Fibroblast of skin of scalp (primary cell): ENCODE results near the gene JDP2.

Experiments used
- DNase-seq: peaks from one replicate; pipeline ENCODE4 v3.0.0-alpha.2; 2013

Gene JDP2

DNA sequence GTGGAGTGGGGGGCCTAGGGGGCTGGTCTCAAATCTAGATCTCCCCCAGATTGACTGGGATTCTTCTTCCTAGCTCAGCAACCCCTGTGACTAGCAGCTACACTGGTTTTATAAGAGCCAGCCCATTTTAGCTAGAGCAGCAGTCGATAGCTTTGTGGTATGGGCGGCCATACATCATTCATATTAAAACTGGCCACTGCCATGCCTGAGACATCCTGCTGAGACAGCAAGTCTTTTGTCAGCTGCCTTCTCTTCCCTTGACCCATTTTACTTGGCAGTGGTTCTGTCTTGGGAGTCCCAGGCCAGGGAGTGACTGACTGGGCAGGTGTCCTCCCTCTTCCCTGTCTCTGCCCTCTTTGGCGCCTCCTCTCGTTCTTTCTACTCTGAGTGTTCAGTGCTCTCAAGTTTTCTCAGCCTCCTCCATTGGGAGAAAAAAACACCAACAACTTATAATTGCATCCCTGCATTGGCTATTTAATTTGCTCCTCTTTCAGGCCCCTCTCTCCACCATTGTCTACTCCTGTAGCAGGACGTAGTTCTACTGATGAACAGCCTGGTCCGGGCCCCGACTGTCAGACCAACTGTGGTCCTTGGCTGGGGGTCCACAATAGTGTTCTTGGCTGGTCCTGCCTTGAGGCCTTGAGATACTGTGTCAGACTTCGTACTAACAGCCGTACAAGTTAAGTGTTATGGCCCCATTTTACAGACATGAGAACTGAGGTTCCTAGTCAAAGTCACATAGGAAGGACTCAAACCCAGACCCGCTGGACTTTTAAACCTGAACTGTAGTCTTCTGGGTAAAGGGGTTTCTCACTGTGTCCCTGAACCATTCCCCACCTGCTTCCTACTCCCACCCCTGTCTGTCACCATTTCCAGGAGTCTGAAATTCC, 18.3 kb upstream of the JDP2 start:
- no peak for DNase-seq

DNA sequence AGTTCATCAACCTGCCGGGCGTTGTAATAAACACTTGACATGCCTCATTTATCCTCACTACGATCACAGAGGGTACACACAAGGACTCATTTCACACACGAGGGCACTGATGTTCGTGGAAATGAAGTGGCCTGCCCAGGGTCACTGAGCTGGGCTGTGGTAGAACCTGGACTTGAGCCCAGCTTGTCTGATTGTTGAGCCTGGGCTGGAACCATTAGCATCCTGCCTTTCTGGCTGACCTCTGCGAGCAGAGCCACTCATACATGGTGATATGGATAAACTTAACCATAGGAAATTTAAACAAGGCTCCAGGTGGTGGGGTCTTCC, 16.6 kb upstream of the JDP2 start:
- DNase-seq: no peak

DNA sequence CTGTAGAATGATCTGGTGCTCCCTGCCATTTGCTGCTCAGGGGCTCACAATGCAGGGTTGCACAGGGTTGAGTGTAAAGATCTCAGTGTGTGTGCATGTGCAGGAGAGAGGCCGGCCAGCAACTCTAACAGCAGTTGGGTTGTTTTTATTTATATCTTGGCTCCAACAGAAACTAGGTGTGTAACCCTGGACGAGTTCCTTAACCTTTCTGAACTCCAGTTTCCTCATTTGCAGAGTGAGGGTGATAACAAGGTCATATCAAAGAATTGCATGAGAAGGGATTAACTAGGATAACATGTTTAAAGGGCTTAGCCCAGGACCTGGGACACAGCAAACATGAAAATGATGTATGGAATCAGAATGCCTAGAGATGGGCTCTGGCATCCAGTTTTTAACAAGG, 14.8 kb upstream of the JDP2 start:
- DNase-seq: no peak

- peak; percentile 28 for DNase-seq
Observed at GRCh38 chr14:75417674-75418073, 10.1 kb upstream of the JDP2 start.

GRCh38 chr14:75418850-75419768, 8.7 kb upstream of the JDP2 start:
- DNase-seq: no peak

DNA sequence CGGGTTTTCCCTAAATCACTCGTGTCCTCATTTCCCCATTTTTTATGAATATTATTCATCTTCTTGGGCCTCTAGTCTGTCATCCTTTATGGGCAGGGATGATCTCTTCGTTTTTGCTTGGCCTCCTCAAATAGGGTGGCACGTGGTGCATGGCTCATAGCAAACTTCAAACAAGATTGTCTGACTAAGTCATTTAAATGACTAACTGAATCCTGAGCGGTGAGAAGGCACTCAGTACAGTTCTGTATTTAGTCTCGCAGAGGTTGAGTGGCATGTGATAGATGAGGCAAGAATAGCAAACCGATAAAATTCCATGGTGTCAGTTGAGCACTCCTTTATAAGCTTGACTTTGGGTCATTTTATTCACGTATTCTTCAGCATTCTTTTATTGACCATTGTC, 5.7 kb upstream of the JDP2 start:
- peak; percentile 44 for DNase-seq

GRCh38 chr14:75424496-75424895, 3.3 kb upstream of the JDP2 start:
- no peak for DNase-seq

GRCh38 chr14:75425446-75425845, 2.4 kb upstream of the JDP2 start:
- no peak for DNase-seq

DNA sequence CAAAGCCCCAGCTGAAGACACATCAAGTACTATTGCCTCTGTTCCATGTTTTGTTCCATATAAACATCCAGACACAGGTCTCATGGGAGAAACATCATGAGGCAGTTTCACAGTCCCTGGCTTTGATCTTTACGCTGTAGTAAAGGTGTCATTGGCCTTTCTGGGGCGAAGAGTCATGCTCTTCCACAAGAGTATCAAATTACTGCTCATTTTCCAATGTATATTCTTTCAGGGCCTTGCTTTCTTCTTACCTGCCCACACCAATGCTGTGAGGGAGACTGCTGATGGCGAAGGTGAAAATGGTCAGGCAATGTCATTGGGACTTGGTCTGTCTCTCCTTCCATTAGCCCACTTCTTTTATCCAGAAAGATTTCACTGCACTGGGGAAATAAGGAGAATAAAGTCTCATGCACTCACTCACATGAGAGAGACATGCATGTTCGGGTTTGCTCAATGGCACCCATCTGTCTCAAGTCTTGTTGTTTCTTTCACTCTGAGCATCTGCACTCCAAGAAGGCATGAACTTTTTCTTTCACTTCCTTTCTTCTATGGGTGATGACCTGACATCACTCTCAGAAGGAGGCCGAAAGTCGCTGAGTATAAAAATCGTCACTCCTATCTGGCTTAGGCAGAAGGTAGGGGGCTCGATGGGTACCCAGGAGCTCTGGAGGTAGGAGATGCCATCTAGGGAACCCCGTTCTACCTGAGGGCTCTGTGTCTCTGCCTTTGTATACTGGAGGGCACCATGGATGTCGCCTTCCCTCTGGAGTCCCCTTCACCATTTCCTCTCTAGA, 1.3 kb upstream of the JDP2 start:
- no peak for DNase-seq

DNA sequence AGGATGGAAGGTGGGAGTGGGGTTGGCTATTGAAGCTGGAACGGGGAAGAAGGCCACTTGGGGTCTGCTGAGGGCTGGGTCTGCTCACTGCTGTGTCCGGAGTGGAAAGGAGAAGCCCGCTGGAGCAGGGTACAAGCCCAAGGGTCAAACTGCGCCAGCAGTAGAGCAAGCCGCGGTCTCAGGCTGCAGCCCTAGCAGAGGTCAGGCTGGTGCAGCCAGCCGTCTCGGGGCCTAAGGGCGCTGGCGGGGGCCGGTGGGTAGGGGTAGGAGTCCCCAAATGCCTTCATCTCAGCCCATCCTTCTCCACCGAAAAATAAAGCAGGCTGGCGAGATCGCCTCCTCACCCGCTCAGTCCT, 718 bp upstream of the JDP2 start:
- DNase-seq: no peak

GRCh38 chr14:75428230-75429104, 645 bp downstream of the JDP2 start:
- DNase-seq: peak; percentile 19

GRCh38 chr14:75429562-75429961, 1.7 kb downstream of the JDP2 start:
- no peak for DNase-seq

- peak; percentile 30 for DNase-seq
Observed at GRCh38 chr14:75430116-75430515, 2.3 kb downstream of the JDP2 start.

DNA sequence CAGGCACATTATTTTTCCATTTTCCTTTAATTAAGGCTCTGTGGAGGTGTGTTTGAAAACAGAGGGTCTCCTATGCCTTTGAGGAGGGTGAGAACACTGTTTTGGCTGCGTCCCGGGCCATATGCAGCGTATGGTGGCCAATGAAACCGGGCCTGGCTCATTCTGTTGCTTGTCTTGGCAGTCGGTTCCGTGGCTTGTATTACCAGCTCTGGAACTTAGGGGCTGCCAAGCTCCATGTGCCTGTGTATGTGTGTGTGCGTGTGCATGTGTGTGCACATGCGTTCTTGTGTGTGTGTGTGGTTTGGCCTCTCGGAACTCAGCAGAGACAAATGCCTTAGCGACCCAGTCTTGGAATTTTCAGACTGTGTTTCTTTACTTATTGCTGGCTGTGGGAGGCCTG, 2.7 kb downstream of the JDP2 start:
- DNase-seq: peak; percentile 66

GRCh38 chr14:75430976-75431375, 3.2 kb downstream of the JDP2 start:
- DNase-seq: no peak

DNA sequence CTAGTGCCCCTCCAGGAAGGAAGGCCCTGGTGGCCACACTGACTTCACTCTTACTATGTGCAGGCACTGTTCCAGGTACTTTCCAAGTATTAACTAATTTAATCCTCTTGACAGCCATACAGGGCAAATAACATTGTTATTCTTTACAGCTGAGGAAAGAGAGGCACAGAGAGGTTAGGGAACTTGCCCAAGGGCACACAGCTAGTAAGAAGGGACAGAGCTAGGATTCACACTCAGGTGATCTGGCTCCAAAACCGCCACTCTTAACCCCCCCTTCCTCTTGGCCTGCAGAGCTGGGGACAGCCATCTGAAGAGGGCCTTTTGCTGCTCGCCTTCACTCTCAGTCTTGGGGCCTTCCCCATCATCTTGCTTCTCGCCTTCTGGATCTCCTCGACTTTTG, 4.0 kb downstream of the JDP2 start:
- no peak for DNase-seq

GRCh38 chr14:75432411-75432810, 4.6 kb downstream of the JDP2 start:
- no peak for DNase-seq

- DNase-seq: peak; percentile 58
Observed at GRCh38 chr14:75433631-75434071, 5.8 kb downstream of the JDP2 start.

- DNase-seq: peak; percentile 60
Observed at GRCh38 chr14:75434138-75434889, 6.5 kb downstream of the JDP2 start.

DNA sequence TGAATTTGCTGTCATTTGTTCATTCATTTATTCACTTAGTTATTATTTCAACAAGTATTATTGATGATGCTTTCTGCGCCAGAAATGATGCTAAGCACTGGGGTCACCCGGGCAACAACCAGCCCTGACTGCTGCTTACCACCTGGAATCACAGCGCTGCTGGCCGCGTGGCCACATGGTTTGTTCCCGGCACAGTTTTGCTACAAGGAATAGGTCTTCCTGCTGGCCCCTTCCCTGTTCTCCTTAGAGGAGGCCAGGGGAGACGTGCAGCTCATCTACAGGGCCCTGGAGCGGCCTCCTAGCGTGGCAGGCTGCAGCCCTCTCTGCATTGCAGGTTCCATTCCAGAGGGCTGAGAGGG, 7.0 kb downstream of the JDP2 start:
- DNase-seq: no peak

- no peak for DNase-seq
Observed at GRCh38 chr14:75435473-75435872, 7.7 kb downstream of the JDP2 start.
